H1 (cell line): ENCODE measurements around the gene PEPD.

ENCODE experiments used
- CHD1 ChIP-seq: IDR thresholded peaks from 2 replicates; pipeline ENCODE4 v1.6.1; 2012; ENCODE audit warnings: low read depth, low read length, improper control_type of control experiment
- EGR1 ChIP-seq: IDR thresholded peaks from 2 replicates; pipeline ENCODE4 v1.6.1; 2011; ENCODE audit warnings: low read depth, low read length, borderline replicate concordance
- EP300 ChIP-seq, 2 experiments: IDR thresholded peaks; 1 replicate in 1 of 2; 2 replicates in 1 of 2; pipeline ENCODE4 v1.6.1; 2011 to 2012; ENCODE audit warnings: low read depth in 2 of 2, low read length in 2 of 2, mild to moderate bottlenecking in 2 of 2, borderline replicate concordance in 1 of 2, inconsistent platforms in 1 of 2, moderate library complexity in 1 of 2
- POLR2A ChIP-seq, 2 experiments: IDR thresholded peaks; 1 replicate in 1 of 2; 2 replicates in 1 of 2; pipeline ENCODE4 v1.6.1; 2011; ENCODE audit warnings: low read depth in 2 of 2, low read length in 2 of 2, mild to moderate bottlenecking in 2 of 2; ENCODE audit errors: control extremely low read depth in 1 of 2
- TBP ChIP-seq: IDR thresholded peaks from 2 replicates; pipeline ENCODE4 v1.6.1; 2011; ENCODE audit warnings: low read depth, low read length, improper control_type of control experiment
- TF ChIP-seq, protein P1 (sequence below), 3 experiments: IDR thresholded peaks; 1 replicate in 2 of 3; 2 replicates in 1 of 3; pipeline versions ENCODE4 v1.5.1 to v1.6.1; 2011; ENCODE audit warnings: low read length in 3 of 3, mild to moderate bottlenecking in 3 of 3, inconsistent platforms in 2 of 3, low read depth in 1 of 3, moderate library complexity in 1 of 3; ENCODE audit not compliant: insufficient read depth in 1 of 3; ENCODE audit errors: control extremely low read depth in 1 of 3

- TF ChIP-seq EP300 (IDR thresholded peaks at IDR 0.05; ENCODE audit: borderline replicate concordance in 1 of 2, low read depth in 2 of 2, low read length in 2 of 2) (no peak), POLR2A (IDR thresholded peaks at IDR 0.05; ENCODE audit: control extremely low read depth in 1 of 2, low read depth in 2 of 2, low read length in 2 of 2) (no peak), CHD1 (no peak), TBP (no peak), EGR1 (no peak)
- TF ChIP-seq, protein P1, sequence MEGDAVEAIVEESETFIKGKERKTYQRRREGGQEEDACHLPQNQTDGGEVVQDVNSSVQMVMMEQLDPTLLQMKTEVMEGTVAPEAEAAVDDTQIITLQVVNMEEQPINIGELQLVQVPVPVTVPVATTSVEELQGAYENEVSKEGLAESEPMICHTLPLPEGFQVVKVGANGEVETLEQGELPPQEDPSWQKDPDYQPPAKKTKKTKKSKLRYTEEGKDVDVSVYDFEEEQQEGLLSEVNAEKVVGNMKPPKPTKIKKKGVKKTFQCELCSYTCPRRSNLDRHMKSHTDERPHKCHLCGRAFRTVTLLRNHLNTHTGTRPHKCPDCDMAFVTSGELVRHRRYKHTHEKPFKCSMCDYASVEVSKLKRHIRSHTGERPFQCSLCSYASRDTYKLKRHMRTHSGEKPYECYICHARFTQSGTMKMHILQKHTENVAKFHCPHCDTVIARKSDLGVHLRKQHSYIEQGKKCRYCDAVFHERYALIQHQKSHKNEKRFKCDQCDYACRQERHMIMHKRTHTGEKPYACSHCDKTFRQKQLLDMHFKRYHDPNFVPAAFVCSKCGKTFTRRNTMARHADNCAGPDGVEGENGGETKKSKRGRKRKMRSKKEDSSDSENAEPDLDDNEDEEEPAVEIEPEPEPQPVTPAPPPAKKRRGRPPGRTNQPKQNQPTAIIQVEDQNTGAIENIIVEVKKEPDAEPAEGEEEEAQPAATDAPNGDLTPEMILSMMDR (IDR thresholded peaks at IDR 0.05; ENCODE audit: control extremely low read depth in 1 of 3, insufficient read depth in 1 of 3, low read depth in 1 of 3, low read length in 3 of 3): no peak
Measured at GRCh38 chr19:33445442-33446329, 75.9 kb downstream of the PEPD start.
